ENCODE measurements around the gene BPIFB4. TPM values are rescaled to one million over a fixed set of nuclear protein-coding genes. Genes with fewer than 3 reads are reported as not detected.

BPIFB4 gene
- total and polyA plus RNA-seq, 5 donors = 0.62 to 0.69 TPM; not detected in 3

DNA sequence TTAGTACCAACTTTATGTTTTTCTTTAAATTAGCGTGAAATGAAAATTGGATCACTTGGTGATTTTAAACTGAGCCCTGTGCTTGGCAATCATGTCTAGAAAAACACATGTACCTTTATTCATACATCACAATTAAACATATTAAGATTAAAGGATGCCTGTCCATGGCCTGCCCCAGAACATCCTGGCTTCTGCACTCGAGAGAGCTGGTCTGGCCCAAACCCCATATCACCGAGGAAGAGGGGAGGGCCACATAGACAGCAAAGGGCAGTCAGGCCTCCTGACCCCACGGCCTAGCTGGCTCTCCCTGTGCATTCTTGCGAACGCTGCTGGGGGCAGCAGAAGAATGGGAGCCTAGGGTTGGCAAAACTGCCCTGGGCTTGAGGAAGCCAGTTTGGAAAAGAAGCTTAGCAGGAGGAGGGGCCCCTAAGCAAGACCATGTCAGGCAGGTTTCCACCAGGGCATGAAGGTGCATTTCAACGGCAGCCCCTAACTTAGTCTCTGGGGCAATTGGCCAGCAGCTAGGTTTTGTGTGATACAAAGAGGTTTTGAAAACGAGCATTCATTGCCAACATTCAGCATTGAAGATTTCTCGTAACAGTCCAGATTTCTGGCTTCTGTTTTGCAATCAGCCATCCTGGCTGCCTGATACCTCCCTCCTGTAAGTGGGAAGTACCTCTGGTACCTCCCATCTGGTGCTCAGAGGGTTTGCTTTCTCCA, 17.2 kb upstream of the BPIFB4 start:
- no peak overlapping the region for H3K27ac ChIP-seq (ENCODE audit: low read length)
- ATAC-seq = no peak
- 52% methylated on average over 9 of the region's 9 CpGs for WGBS

DNA sequence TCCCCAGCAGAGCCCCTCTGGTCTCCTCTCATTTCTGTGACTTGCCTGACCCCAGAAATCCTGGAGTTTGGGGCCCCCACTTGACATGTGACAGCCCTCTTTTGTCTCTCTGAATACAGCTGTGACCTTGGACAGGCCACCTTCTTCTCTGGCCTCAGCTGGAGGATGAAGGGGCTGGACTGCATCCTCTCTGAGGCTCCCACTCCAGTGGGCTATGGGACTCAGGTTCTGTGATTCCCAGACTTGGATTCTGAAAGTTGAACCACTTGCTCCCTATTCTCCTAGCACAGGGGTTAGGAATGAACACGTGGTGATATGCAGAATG, 16.7 kb upstream of the BPIFB4 start:
- whole genome bisulfite sequencing = 83% methylated on average over 1 of the region's 1 CpG
- no peaks in the 10 kb centered on the region for H3K4me1 ChIP-seq (ENCODE audit: control insufficient read depth, insufficient read depth, low read length)
- H3K4me3 ChIP-seq (ENCODE audit: low read length) = no peak overlapping the region
- no peaks in the 10 kb centered on the region for H3K9me3 ChIP-seq (ENCODE audit: control insufficient read depth, low read length)
- ATAC-seq = no peak
- H3K27me3 ChIP-seq (ENCODE audit: control insufficient read depth, insufficient read depth) = no peaks in the 10 kb centered on the region
- no peak overlapping the region for H3K27ac ChIP-seq (ENCODE audit: low read length)
- intact Hi-C loops (cut with DNase I) = no loop called here
- no peak for DNase-seq

More for the DNA sequence above, 17.2 kb upstream of the BPIFB4 start:
- Histone ChIP-seq H3K4me1 (ENCODE audit: control insufficient read depth, insufficient read depth, low read length) (no peaks in the 10 kb centered on the region), H3K9me3 (ENCODE audit: control insufficient read depth, low read length) (no peaks in the 10 kb centered on the region), H3K4me3 (ENCODE audit: low read length) (no peak overlapping the region), H3K27me3 (ENCODE audit: control insufficient read depth, insufficient read depth) (no peaks in the 10 kb centered on the region)
- no peak for DNase-seq
- intact Hi-C loops (cut with DNase I) = no loop called here

DNA sequence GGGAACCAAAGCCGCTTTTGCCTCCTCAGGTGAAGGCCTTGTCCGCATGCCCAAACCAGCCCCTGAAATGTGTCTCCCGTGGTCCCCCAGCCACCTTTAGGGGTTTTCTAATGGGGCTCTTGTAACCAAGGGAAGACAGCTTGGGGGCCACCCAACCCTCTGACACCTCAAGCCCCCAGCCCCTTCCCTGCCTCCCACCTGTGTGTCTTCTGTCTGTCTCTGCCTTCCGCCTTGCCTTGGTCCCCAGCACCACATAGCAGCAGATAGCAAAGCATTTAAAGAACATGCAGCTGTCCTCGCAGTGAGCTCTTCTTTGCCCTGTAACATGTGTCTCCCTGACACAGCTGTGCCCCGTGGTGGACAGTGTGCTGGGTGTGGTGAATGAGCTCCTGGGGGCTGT, 16.2 kb upstream of the BPIFB4 start:
- ATAC-seq (no peak), DNase-seq (no peak)
- 90% methylated on average over 6 of the region's 6 CpGs for WGBS
- Histone ChIP-seq H3K27me3 (ENCODE audit: control insufficient read depth, insufficient read depth) (no peaks in the 10 kb centered on the region), H3K9me3 (ENCODE audit: control insufficient read depth, low read length) (no peaks in the 10 kb centered on the region), H3K4me1 (ENCODE audit: control insufficient read depth, insufficient read depth, low read length) (no peaks in the 10 kb centered on the region), H3K27ac (ENCODE audit: low read length) (no peak overlapping the region), H3K4me3 (ENCODE audit: low read length) (no peak overlapping the region)
- intact Hi-C loops (cut with DNase I) = no loop called here

DNA sequence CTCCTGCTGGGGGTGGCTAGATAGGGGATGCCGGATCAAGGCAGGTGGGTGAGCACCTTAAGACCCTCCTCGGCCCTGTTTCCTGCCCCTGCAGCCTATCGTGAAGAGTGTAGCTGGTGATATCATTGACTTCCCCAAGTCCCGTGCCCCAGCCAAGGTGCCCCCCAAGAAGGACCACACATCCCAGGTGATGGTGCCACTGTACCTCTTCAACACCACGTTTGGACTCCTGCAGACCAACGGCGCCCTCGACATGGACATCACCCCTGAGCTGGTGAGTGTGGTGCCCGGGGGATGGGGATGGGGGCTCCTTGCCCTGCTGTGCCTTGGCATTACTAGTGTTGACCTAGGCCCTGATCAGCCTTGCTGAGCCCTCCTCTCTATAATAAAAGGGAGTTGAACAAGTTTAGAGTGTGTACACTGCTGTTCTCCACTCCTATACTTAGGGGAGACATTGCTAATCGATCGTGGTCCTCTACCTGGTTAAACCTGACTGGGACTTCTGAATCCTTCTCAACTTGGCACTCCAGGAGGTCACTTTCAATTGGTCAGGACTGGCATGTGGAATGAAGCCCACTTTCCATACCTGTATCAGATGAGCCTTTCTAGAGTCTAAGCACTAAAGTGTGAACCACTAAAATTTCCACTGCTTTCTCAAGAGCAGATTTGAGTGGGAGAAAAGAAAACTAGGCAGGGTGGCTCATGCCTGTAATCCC, 14.7 kb upstream of the BPIFB4 start:
- Histone ChIP-seq H3K27me3 (ENCODE audit: control insufficient read depth, insufficient read depth) (no peaks in the 10 kb centered on the region), H3K4me3 (ENCODE audit: low read length) (no peak overlapping the region), H3K27ac (ENCODE audit: low read length) (no peak overlapping the region), H3K9me3 (ENCODE audit: control insufficient read depth, low read length) (no peaks in the 10 kb centered on the region), H3K4me1 (ENCODE audit: control insufficient read depth, insufficient read depth, low read length) (no peaks in the 10 kb centered on the region)
- ATAC-seq (no peak), DNase-seq (no peak)
- intact Hi-C loops (cut with DNase I) = no loop called here
- 91% methylated on average over 11 of the region's 11 CpGs for WGBS

DNA sequence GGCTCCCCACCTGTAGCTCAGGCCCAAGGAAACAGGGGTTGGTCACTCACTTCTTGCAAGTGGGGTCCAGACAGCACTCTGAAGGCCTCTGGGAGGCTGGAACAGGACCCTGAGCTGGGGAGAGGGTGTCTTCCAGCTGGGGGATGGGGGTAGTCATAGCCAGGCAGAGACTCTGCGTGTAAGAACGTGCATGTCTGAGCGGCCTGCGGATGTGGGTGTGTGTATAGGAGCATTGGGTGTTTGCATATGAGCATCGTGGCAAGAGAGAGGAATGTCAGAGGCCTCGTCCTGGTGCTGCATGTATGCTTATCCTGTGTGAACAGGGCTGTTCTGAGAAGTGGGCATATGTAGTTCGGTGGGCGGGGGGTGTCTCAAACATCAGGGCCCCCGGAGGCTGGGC, 13.7 kb upstream of the BPIFB4 start:
- no peaks in the 10 kb centered on the region for H3K27me3 ChIP-seq (ENCODE audit: control insufficient read depth, insufficient read depth)
- H3K4me1 ChIP-seq (ENCODE audit: control insufficient read depth, insufficient read depth, low read length) = no peaks in the 10 kb centered on the region
- intact Hi-C loops (cut with DNase I) = no loop called here
- H3K27ac ChIP-seq (ENCODE audit: low read length) = no peak overlapping the region
- ATAC-seq = no peak
- no peaks in the 10 kb centered on the region for H3K9me3 ChIP-seq (ENCODE audit: control insufficient read depth, low read length)
- WGBS = 85% methylated on average over 9 of the region's 9 CpGs
- no peak overlapping the region for H3K4me3 ChIP-seq (ENCODE audit: low read length)
- DNase-seq = no peak

DNA sequence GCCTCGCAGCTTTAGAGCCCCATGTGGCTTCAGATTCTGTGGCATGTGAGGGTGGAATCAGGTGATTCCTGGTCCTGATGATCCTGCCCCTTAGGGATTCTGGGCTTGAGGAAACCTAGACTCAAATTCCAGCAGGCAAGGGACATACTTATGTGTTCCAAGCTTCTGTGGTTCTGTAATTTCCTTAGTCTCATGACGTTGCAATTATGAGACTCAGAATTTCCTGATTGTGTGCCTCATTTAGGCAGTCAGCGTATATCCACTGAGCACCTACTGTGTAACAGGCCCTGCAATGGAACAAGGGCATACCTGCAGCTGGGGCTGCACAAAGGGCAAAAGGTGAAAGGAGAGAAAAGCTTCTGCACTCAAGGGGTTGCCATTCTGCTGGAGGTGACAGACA, 11.6 kb upstream of the BPIFB4 start:
- WGBS = 70% methylated on average over 3 of the region's 3 CpGs
- no peak for ATAC-seq

DNA sequence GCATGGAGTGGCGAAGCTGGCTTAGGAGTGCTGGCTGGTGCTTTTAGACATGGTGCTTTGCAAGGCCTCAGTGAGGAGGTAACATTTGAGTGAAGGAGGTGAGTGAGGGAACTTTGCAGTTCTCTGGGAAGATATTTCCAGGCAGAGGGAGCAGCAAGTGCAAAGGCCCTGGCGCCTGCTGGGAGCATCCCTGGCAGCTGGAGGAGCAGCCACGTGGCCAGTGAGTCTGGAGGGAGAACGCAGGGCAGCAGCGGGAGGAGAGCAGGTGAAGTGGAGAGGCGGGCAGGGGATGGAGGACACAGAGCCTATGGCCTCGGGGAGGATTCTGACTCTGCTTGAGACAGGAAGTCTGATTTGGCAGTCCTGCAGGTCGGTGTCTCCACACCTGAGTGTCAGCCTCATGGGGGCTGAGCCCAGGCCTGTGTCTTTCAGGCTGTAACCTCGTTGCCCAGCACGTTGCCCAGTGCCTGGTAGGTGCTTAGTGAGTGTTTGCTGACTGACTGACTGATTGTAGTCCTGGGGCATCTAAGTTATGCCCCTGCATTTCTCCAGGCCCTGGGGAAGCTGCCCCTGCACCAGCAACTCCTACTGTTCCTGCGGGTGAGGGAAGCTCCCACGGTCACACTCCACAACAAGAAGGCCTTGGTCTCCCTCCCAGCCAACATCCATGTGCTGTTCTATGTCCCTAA, 11.0 kb upstream of the BPIFB4 start:
- H3K27ac ChIP-seq (ENCODE audit: low read length) = no peak overlapping the region
- no peaks in the 10 kb centered on the region for H3K4me1 ChIP-seq (ENCODE audit: control insufficient read depth, insufficient read depth, low read length)
- DNase-seq (no peak), ATAC-seq (no peak)
- no peak overlapping the region for H3K4me3 ChIP-seq (ENCODE audit: low read length)
- no peaks in the 10 kb centered on the region for H3K27me3 ChIP-seq (ENCODE audit: control insufficient read depth, insufficient read depth)
- no peaks in the 10 kb centered on the region for H3K9me3 ChIP-seq (ENCODE audit: control insufficient read depth, low read length)
- intact Hi-C loops (cut with DNase I) = no loop called here
- WGBS = 76% methylated on average over 12 of the region's 12 CpGs

More for the DNA sequence above, 11.6 kb upstream of the BPIFB4 start:
- no peaks in the 10 kb centered on the region for H3K27me3 ChIP-seq (ENCODE audit: control insufficient read depth, insufficient read depth)
- no peaks in the 10 kb centered on the region for H3K9me3 ChIP-seq (ENCODE audit: control insufficient read depth, low read length)
- no peak overlapping the region for H3K4me3 ChIP-seq (ENCODE audit: low read length)
- H3K4me1 ChIP-seq (ENCODE audit: control insufficient read depth, insufficient read depth, low read length) = no peaks in the 10 kb centered on the region
- intact Hi-C loops (cut with DNase I) = no loop called here
- H3K27ac ChIP-seq (ENCODE audit: low read length) = no peak overlapping the region
- no peak for DNase-seq

DNA sequence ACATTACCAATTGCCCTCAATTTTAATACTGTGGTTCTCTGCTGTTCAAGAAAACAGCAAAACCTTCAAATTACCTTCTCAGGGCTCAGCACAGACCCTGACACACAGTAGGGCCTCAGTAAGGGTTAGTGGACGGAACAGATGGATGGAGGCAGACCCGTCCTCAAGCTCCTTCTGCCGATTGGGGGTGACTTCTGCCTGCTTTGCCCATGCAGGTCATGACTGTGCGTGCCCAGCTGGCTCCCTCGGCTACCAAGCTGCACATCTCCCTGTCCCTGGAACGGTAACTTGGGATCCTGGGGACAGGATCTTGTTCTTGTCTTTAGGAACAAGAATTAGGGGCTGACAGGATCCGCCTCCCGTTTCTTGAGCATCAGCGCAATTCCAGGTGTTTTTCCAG, 9.8 kb upstream of the BPIFB4 start:
- H3K4me1 ChIP-seq (ENCODE audit: control insufficient read depth, insufficient read depth, low read length) = no peaks in the 10 kb centered on the region
- H3K4me3 ChIP-seq (ENCODE audit: low read length) = no peak overlapping the region
- intact Hi-C loops (cut with DNase I) = no loop called here
- H3K9me3 ChIP-seq (ENCODE audit: control insufficient read depth, low read length) = no peaks in the 10 kb centered on the region
- H3K27ac ChIP-seq (ENCODE audit: low read length) = no peak overlapping the region
- ATAC-seq = no peak
- H3K27me3 ChIP-seq (ENCODE audit: control insufficient read depth, insufficient read depth) = no peaks in the 10 kb centered on the region
- DNase-seq = no peak
- WGBS = 85% methylated on average over 9 of the region's 9 CpGs

DNA sequence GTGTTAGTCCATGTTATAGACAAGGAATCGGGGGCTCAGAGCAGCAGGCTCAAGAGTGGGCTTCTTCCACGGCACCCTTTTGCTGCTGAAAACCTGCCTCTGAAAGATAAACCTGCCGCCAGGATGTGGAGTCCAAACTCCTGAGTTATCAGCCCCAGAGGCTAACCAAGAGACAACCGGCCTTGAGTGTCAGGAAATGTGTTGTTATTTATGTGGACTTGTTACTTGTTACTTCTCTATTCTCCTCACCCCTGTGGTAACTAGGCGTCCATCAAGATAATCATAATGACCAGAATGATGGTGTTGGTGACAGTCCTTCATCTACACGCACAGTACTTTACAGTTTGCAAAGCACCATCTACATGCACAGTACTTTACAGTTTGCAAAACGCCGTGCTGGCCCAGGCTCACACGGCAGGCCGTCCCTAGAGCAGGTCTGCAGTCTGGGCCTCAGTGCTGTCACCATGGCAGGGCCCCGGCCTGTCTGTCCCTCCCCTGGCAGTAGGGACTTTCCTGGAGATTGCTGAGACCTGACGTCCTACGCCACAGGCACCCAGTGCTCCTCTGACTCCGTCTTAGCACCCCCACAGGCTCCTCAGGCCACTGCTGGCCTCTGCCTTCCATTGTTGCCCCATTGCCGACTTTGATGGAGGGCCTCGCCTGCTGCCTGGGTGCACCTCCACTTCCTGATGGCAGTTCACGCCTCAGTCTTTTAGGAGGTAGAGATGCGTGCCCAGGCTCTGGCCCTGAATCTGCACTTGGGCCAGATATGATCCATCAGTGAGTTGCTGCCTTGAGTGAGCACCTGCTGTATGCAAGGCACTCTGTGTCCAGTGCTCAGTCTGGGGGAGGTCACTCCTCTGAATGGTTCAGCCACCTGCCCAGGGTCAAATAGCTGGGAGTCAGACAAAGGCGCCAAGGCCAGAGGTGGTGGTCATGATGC, 9.1 kb upstream of the BPIFB4 start:
- no peak for ATAC-seq
- Histone ChIP-seq H3K27ac (ENCODE audit: low read length) (no peak overlapping the region), H3K4me3 (ENCODE audit: low read length) (no peak overlapping the region), H3K27me3 (ENCODE audit: control insufficient read depth, insufficient read depth) (no peaks in the 10 kb centered on the region), H3K9me3 (ENCODE audit: control insufficient read depth, low read length) (no peaks in the 10 kb centered on the region), H3K4me1 (ENCODE audit: control insufficient read depth, insufficient read depth, low read length) (no peaks in the 10 kb centered on the region)
- intact Hi-C loops (cut with DNase I) = no loop called here
- 72% methylated on average over 19 of the region's 19 CpGs for WGBS
- no peak for DNase-seq

DNA sequence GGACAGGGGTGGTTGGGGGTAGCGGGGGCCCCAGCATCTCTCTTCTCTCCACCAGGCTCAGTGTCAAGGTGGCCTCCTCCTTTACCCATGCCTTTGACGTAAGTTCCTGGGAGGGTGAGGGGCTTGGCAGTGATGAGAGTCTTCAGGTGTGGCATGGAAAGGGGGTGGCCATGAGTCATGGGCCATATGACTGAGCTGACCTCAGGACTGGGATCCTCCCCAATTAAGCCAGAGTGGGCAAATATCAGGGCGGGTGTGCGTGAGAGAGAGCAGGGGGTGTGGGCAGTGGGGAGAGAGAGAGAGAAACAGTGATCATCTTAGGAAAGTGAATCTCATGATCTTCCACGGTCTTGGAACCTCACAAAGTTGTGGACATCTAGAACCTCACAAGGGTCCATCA, 8.2 kb upstream of the BPIFB4 start:
- Histone ChIP-seq H3K4me1 (ENCODE audit: control insufficient read depth, insufficient read depth, low read length) (no peaks in the 10 kb centered on the region), H3K9me3 (ENCODE audit: control insufficient read depth, low read length) (no peaks in the 10 kb centered on the region), H3K27ac (ENCODE audit: low read length) (no peak overlapping the region), H3K4me3 (ENCODE audit: low read length) (no peak overlapping the region), H3K27me3 (ENCODE audit: control insufficient read depth, insufficient read depth) (no peaks in the 10 kb centered on the region)
- 89% methylated on average over 5 of the region's 5 CpGs for WGBS
- intact Hi-C loops (cut with DNase I) = no loop called here
- ATAC-seq = no peak
- no peak for DNase-seq
